ENCODE results near the gene FMNL2. TPM values are rescaled to one million over a fixed set of nuclear protein-coding genes. Genes with fewer than 3 reads are reported as not detected.

Gene FMNL2
- total RNA-seq, 2 experiments from 2014 or later = 2.2 TPM

DNA sequence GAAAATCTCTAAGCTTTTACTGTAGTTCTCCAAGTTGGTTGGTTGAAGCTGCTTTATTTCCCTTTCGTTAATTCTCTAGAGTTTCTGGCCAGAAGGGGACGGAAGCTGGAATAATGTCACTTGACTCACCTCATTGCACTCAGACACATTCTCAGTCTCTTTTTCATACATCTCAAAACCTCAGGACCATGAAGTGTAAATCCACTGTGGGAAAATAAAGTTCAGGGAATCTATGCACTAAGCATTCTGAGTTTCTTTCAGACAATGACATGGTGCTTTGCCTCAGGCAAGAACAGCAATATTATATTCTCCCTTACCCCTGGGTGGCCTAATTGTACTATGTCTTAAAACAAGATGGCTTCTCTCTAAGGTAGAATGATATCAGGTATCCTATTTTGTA is 214.4 kb downstream of the FMNL2 start:
- ChIA-PET CTCF (no interaction called here), POLR2A (no interaction called here)
- Mint-ChIP-seq H3K4me3 (no peak overlapping the region), H3K27ac (no peak overlapping the region), H3K36me3 (no peaks in the 10 kb centered on the region), H3K9me3 (no peaks in the 10 kb centered on the region), H3K4me1 (ENCODE audit: low read depth) (no peaks in the 10 kb centered on the region), H3K27me3 (peaks cover 3% of the 10 kb centered on the region)
- intact Hi-C loops (cut with micrococcal nuclease) = no loop called here
- no peak for DNase-seq

DNA sequence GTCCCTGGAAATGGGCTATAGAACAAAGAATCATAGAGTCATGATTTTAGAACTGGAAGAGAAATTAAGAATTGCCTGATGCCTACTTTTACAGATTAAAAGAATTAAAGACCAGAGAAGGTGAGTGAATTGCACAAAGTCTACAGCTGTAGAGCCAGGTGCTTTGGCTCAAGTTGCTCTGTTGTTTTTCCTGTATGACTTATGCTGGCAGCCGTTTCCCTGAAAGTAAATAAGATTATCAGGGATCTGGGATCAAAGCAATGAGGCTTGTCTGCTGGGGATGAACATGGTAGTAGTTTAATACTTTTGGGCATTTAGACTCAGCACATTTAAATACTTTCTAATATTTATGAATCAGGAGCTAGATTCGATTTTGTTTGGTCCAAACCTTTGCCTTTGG is 215.4 kb downstream of the FMNL2 start:
- Mint-ChIP-seq H3K9me3 (no peaks in the 10 kb centered on the region), H3K27me3 (peaks cover 3% of the 10 kb centered on the region), H3K4me1 (ENCODE audit: low read depth) (no peaks in the 10 kb centered on the region), H3K4me3 (no peak overlapping the region), H3K27ac (no peak overlapping the region), H3K36me3 (no peaks in the 10 kb centered on the region)
- ChIA-PET CTCF (no interaction called here), POLR2A (no interaction called here)
- no peak for DNase-seq
- intact Hi-C loops (cut with micrococcal nuclease) = no loop called here

GRCh38 chr2:152552888-152553287 is 217.9 kb downstream of the FMNL2 start:
- Mint-ChIP-seq H3K4me1 (ENCODE audit: low read depth) (no peaks in the 10 kb centered on the region), H3K4me3 (no peak overlapping the region), H3K27ac (no peak overlapping the region), H3K9me3 (no peaks in the 10 kb centered on the region), H3K36me3 (no peaks in the 10 kb centered on the region), H3K27me3 (peaks cover 3% of the 10 kb centered on the region)
- POLR2A ChIA-PET = no interaction called here
- intact Hi-C loops (cut with micrococcal nuclease) = no loop called here
- CTCF ChIA-PET = no interaction called here
- DNase-seq = no peak

DNA sequence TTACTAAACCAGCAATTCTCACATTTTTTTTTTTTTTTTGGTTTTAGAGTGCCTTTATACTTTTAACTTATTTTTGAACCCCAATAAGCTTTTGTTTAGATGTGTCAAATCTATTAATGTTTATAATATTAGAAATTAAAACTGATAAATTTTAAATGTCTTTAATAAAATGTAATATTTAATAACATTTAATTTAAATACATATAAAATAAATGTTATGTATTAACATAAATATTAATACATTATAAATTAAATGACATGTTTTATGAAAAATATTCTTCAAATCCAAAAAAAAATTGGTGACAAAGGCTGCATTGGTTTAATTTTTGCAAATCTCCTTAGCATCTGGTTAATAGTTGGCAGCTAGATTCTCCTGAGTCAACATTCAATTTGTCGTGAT is 218.5 kb downstream of the FMNL2 start:
- Mint-ChIP-seq H3K9me3 (no peaks in the 10 kb centered on the region), H3K4me3 (no peak overlapping the region), H3K27ac (no peak overlapping the region), H3K4me1 (ENCODE audit: low read depth) (no peaks in the 10 kb centered on the region), H3K27me3 (peaks cover 3% of the 10 kb centered on the region), H3K36me3 (no peaks in the 10 kb centered on the region)
- no peak for DNase-seq
- POLR2A ChIA-PET = no interaction called here
- intact Hi-C loops (cut with micrococcal nuclease) = no loop called here
- CTCF ChIA-PET = no interaction called here

- peaks cover 3% of the 10 kb centered on the region for H3K27me3 Mint-ChIP-seq
- H3K4me3 Mint-ChIP-seq = no peak overlapping the region
- H3K27ac Mint-ChIP-seq = no peak overlapping the region
- DNase-seq = no peak
- H3K36me3 Mint-ChIP-seq = no peaks in the 10 kb centered on the region
- CTCF ChIA-PET = no interaction called here
- intact Hi-C loops (cut with micrococcal nuclease) = no loop called here
- H3K9me3 Mint-ChIP-seq = no peaks in the 10 kb centered on the region
- POLR2A ChIA-PET = no interaction called here
- no peaks in the 10 kb centered on the region for H3K4me1 Mint-ChIP-seq (ENCODE audit: low read depth)
These were observed 220.1 kb downstream of the FMNL2 start for GRCh38 chr2:152555048-152555447.

- intact Hi-C loops (cut with micrococcal nuclease) = no loop called here
- ChIA-PET POLR2A (no interaction called here), CTCF (interaction anchor here (1.0 kb wide), 1 partner anchor 79 kb away, joined by 3 read pairs; no protein-coding TSS in a partner anchor)
These were observed 221.5 kb downstream of the FMNL2 start for GRCh38 chr2:152556506-152556905.

GRCh38 chr2:152557273-152557888 is 222.4 kb downstream of the FMNL2 start:
- Mint-ChIP-seq H3K36me3 (no peaks in the 10 kb centered on the region), H3K27me3 (peaks cover 3% of the 10 kb centered on the region), H3K4me3 (no peak overlapping the region), H3K27ac (no peak overlapping the region), H3K4me1 (ENCODE audit: low read depth) (no peaks in the 10 kb centered on the region), H3K9me3 (no peaks in the 10 kb centered on the region)
- POLR2A ChIA-PET = no interaction called here
- intact Hi-C loops (cut with micrococcal nuclease) = no loop called here
- no peak for DNase-seq
- CTCF ChIA-PET = no interaction called here

More at GRCh38 chr2:152556506-152556905, 221.5 kb downstream of the FMNL2 start:
- Mint-ChIP-seq H3K36me3 (no peaks in the 10 kb centered on the region), H3K4me1 (ENCODE audit: low read depth) (no peaks in the 10 kb centered on the region), H3K27ac (no peak overlapping the region), H3K4me3 (no peak overlapping the region), H3K9me3 (no peaks in the 10 kb centered on the region), H3K27me3 (peaks cover 3% of the 10 kb centered on the region)
- DNase-seq = no peak

- Mint-ChIP-seq H3K27me3 (peaks cover 1% of the 10 kb centered on the region), H3K9me3 (no peaks in the 10 kb centered on the region), H3K36me3 (no peaks in the 10 kb centered on the region), H3K4me1 (ENCODE audit: low read depth) (no peaks in the 10 kb centered on the region), H3K4me3 (no peak overlapping the region), H3K27ac (no peak overlapping the region)
- CTCF ChIA-PET = no interaction called here
- no peak for DNase-seq
- intact Hi-C loops (cut with micrococcal nuclease) = no loop called here
- POLR2A ChIA-PET = no interaction called here
These were observed 223.4 kb downstream of the FMNL2 start for GRCh38 chr2:152558158-152558984.

DNA sequence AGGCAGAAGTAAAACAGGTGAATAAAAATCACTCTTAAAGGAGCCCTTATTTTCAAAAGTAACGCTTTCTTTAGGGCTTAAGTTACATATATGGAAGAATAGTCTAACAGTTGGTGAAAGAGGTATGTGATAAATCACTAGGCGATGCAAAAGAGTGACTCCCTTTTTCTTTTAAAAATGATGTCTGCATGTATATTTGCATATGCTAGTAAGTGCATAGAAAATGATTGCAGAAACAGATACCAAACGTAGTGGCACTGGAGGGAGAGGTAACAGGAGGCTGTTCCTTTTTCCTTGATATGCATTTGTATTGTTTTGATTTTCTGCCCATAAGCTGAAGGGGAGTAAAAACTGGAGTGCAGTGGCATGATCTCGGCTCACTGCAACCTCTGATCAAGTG is 224.0 kb downstream of the FMNL2 start:
- Mint-ChIP-seq H3K27ac (no peak overlapping the region), H3K4me1 (ENCODE audit: low read depth) (no peaks in the 10 kb centered on the region), H3K9me3 (no peaks in the 10 kb centered on the region), H3K27me3 (peaks cover 3% of the 10 kb centered on the region), H3K4me3 (no peak overlapping the region), H3K36me3 (no peaks in the 10 kb centered on the region)
- intact Hi-C loops (cut with micrococcal nuclease) = no loop called here
- no peak for DNase-seq
- POLR2A ChIA-PET = no interaction called here
- CTCF ChIA-PET = no interaction called here

DNA sequence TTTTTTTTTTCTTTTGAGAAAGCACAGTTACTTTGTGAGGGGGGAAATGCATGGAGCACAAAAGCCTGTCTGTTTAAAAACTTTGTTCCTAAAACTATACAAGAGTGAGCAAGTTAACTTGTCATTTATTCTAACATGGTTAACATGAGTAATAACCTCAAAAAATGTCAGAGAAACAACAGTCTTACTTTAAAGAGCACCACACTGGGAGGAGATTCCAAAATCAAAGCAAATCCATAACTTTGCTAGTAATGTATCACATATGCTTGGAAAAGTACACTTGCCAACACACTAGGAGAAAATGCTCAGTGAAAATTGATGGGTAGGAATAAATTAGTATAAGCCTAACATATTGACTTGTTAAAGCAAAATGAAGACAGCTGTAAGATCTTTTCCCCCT is 225.2 kb downstream of the FMNL2 start:
- peaks cover 3% of the 10 kb centered on the region for H3K4me1 Mint-ChIP-seq (ENCODE audit: low read depth)
- intact Hi-C loops (cut with micrococcal nuclease) = no loop called here

GRCh38 chr2:152560873-152561595 is 226.1 kb downstream of the FMNL2 start:
- Mint-ChIP-seq H3K9me3 (no peaks in the 10 kb centered on the region), H3K4me3 (no peak overlapping the region), H3K4me1 (ENCODE audit: low read depth) (peaks cover 3% of the 10 kb centered on the region), H3K27me3 (peaks cover 9% of the 10 kb centered on the region), H3K27ac (no peak overlapping the region), H3K36me3 (no peaks in the 10 kb centered on the region)
- ChIA-PET POLR2A (no interaction called here), CTCF (no interaction called here)
- intact Hi-C loops (cut with micrococcal nuclease) = no loop called here
- DNase-seq = no peak

More for the DNA sequence above, 225.2 kb downstream of the FMNL2 start:
- ChIA-PET CTCF (no interaction called here), POLR2A (no interaction called here)
- no peaks in the 10 kb centered on the region for H3K36me3 Mint-ChIP-seq
- no peak for DNase-seq
- H3K27me3 Mint-ChIP-seq = peaks cover 8% of the 10 kb centered on the region
- H3K27ac Mint-ChIP-seq = no peak overlapping the region
- no peak overlapping the region for H3K4me3 Mint-ChIP-seq
- H3K9me3 Mint-ChIP-seq = no peaks in the 10 kb centered on the region

GRCh38 chr2:152562198-152562884 is 227.4 kb downstream of the FMNL2 start:
- ChIA-PET CTCF (interaction anchor here (0.6 kb wide), 2 partner anchors 372 to 980 kb away, joined by 3 to 4 read pairs; no protein-coding TSS in a partner anchor), POLR2A (no interaction called here)
- Mint-ChIP-seq H3K9me3 (no peaks in the 10 kb centered on the region), H3K27me3 (peaks cover 12% of the 10 kb centered on the region), H3K27ac (no peak overlapping the region), H3K4me3 (no peak overlapping the region), H3K4me1 (ENCODE audit: low read depth) (peaks cover 3% of the 10 kb centered on the region), H3K36me3 (no peaks in the 10 kb centered on the region)
- DNase-seq = no peak
- intact Hi-C loops (cut with micrococcal nuclease) = no loop called here

Data from activated CD4-positive, alpha-beta memory T cell treated with anti-CD3 and anti-CD28 coated beads for 36 hours (primary cell).